Endothelial cell of umbilical vein (primary cell): ENCODE results near the gene PABPN1.

Source experiments
- CTCF ChIP-seq, 2 donors: IDR thresholded peaks; 1 replicate in 1 of 2; 2 replicates in 1 of 2; pipeline ENCODE4 v1.5.1; 2011; ENCODE audit warnings: low read length in 2 of 2, mild to moderate bottlenecking in 2 of 2, moderate library complexity in 2 of 2, control low read depth in 1 of 2, inconsistent platforms in 1 of 2, low read depth in 1 of 2; ENCODE audit not compliant: insufficient read depth in 1 of 2; ENCODE audit errors: extremely low read depth in 1 of 2
- EZH2 ChIP-seq: IDR thresholded peaks from 2 replicates; pipeline ENCODE4 v1.6.1; 2012; ENCODE audit warnings: borderline replicate concordance, low read depth, mild to moderate bottlenecking, moderate library complexity, low read length, inconsistent platforms; ENCODE audit not compliant: severe bottlenecking
- FOS ChIP-seq: IDR thresholded peaks from 2 replicates; pipeline ENCODE4 v1.6.1; 2011; ENCODE audit warnings: mild to moderate bottlenecking, low read length, moderate library complexity, borderline replicate concordance; ENCODE audit not compliant: insufficient read depth
- POLR2A ChIP-seq: IDR thresholded peaks from 2 replicates; pipeline ENCODE4 v1.6.1; 2012; ENCODE audit warnings: low read depth, mild to moderate bottlenecking, control low read depth, low read length
- POLR2AphosphoS5 ChIP-seq: IDR thresholded peaks from 2 replicates; pipeline ENCODE4 v1.6.1; 2012; ENCODE audit warnings: low read depth, mild to moderate bottlenecking, control low read depth, low read length, moderate library complexity; ENCODE audit not compliant: insufficient read depth

GRCh38 chr14:23339506-23340268 lies 18.4 kb downstream of the PABPN1 start:
- TF ChIP-seq CTCF (IDR thresholded peaks at IDR 0.05; ENCODE audit: extremely low read depth in 1 of 2, insufficient read depth in 1 of 2, low read depth in 1 of 2, low read length in 2 of 2) (no peak), POLR2A (no peak), POLR2AphosphoS5 (no peak), EZH2 (no peak), FOS (no peak)
